Measurements from ENCODE around the gene NIP7.

DNA sequence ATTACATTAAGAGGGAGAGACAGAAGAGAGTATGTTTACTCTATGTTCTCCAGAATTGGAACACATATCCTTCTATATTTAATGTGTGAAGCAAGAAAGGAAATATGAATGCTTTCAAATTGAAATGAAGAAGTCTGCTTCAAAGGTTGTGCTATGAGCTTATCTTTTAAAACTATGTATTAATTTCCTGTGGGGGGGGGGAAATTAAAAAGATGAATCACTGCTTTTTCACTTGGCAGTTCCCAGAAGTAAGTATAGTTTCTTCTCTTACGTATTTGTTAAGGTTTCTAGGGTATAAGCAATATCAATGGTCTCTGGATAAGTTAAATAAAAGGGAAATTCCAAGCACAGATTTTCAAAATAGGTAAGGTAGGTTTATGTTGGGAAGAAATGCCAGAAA lies 39.2 kb downstream of the NIP7 start:
- TF ChIP-seq, protein P1, sequence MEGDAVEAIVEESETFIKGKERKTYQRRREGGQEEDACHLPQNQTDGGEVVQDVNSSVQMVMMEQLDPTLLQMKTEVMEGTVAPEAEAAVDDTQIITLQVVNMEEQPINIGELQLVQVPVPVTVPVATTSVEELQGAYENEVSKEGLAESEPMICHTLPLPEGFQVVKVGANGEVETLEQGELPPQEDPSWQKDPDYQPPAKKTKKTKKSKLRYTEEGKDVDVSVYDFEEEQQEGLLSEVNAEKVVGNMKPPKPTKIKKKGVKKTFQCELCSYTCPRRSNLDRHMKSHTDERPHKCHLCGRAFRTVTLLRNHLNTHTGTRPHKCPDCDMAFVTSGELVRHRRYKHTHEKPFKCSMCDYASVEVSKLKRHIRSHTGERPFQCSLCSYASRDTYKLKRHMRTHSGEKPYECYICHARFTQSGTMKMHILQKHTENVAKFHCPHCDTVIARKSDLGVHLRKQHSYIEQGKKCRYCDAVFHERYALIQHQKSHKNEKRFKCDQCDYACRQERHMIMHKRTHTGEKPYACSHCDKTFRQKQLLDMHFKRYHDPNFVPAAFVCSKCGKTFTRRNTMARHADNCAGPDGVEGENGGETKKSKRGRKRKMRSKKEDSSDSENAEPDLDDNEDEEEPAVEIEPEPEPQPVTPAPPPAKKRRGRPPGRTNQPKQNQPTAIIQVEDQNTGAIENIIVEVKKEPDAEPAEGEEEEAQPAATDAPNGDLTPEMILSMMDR (conservative IDR thresholded peaks at IDR 0.05; ENCODE audit: low read depth, low read length), result no peak
- no peak for TF ChIP-seq MXI1 (IDR thresholded peaks at IDR 0.05; ENCODE audit: borderline replicate concordance, low read depth, low read length)
- no peak for TF ChIP-seq POLR2A (IDR thresholded peaks at IDR 0.05; ENCODE audit: low read depth, low read length)
- TF ChIP-seq RCOR1 (IDR thresholded peaks at IDR 0.05; ENCODE audit: insufficient replicate concordance, low read length), result no peak

Data from IMR-90 (cell line).